ENCODE measurements around the gene OR2T3. TPM values are rescaled to one million over a fixed set of nuclear protein-coding genes. Genes with fewer than 3 reads are reported as not detected.
A peak's percentile ranks its signal among the peaks of the same experiment; 100 is the strongest.
"Not testable (repeated sequence)": the region's sequence is repeated elsewhere in the genome, so short reads cannot be mapped to it uniquely, and the experiment has no call there.

The OR2T3 gene
- total and polyA plus RNA-seq, 10 donors, result 0.63 to 0.77 TPM; not detected in 8

GRCh38 chr1:248444603-248445002 is 28.5 kb upstream of the OR2T3 start:
- WGBS, 5 donors, result 65 to 85% (median 75%) methylated on average over 4 of the region's 4 CpGs
- H3K27me3 ChIP-seq (replicated peaks in 1 of 7); intact Hi-C loops (cut with DNase I; ENCODE audit: low total_unique reads); H3K36me3 ChIP-seq; DNase-seq; H3K4me3 ChIP-seq; H3K9me3 ChIP-seq; H3K27ac ChIP-seq: not testable (repeated sequence)
- H3K4me1 ChIP-seq, result peaks cover 0 to 21% (median 0%) of the 10 kb centered on the region in 6 donors

GRCh38 chr1:248445399-248445798 is 27.8 kb upstream of the OR2T3 start, which contains the start of gene OR2T2:
Gene OR2T2 (plus strand): TSS chr1:248445637. CDS start chr1:248452798, 7,161 bp downstream.
- H3K27me3 ChIP-seq (replicated peaks in 1 of 7); DNase-seq; intact Hi-C loops (cut with DNase I; ENCODE audit: low total_unique reads); H3K9me3 ChIP-seq; H3K36me3 ChIP-seq; H3K27ac ChIP-seq; H3K4me3 ChIP-seq: not testable (repeated sequence)
- 60 to 67% methylated on average over 1 to 2 of the region's 2 CpGs; no CpG with 5 or more reads in 3 of the 5 donors for WGBS, 5 donors
- peaks cover 0 to 21% (median 0%) of the 10 kb centered on the region in 6 donors for H3K4me1 ChIP-seq

DNA sequence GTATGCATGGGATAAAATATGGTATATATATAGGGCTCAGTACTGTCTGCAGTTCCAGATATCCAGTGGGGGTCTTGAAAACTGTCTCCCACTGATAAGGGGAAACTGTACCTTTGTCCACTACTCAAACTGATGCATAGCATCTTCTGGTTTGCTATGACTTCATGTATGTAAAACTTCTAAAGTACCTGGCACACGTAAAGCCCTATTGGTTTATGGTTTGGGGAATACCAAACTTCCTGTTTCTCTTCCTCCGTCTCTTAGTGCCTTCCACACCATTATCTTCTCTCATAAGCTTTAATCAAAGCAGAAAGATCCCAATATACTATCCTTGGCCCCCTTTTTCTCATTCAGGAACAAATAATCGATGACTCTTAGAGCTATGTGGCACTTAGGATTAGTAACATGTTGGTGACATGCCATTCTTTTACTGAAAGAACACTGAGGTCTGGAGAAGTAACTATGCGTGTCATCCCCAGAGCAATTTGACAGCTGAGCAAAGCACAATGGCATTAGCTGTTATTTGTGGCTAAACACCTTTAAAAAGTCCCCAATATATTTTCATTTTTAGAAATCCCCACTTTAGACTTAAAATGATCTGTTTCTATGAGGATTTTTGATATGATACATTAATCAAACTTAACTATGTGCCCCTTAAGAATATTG is 24.6 kb upstream of the OR2T3 start:
- H3K4me3 ChIP-seq; intact Hi-C loops (cut with DNase I; ENCODE audit: low total_unique reads); H3K9me3 ChIP-seq; H3K36me3 ChIP-seq; H3K27me3 ChIP-seq (replicated peaks in 1 of 7); DNase-seq: not testable (repeated sequence)
- WGBS, 5 donors, result no CpG with 5 or more reads among the region's 4 CpGs
- peaks cover 0 to 21% (median 0%) of the 10 kb centered on the region in 6 donors for H3K4me1 ChIP-seq
- peak overlapping the region in 2 of 8 donors; percentile 34 to 65 for H3K27ac ChIP-seq

GRCh38 chr1:248449821-248450465 is 23.2 kb upstream of the OR2T3 start:
- H3K36me3 ChIP-seq; H3K9me3 ChIP-seq; H3K4me3 ChIP-seq; DNase-seq; H3K27me3 ChIP-seq (replicated peaks in 1 of 7); intact Hi-C loops (cut with DNase I; ENCODE audit: low total_unique reads): not testable (repeated sequence)
- peak overlapping the region in 1 of 8 donors; percentile 56 for H3K27ac ChIP-seq
- H3K4me1 ChIP-seq, result peaks cover 0 to 15% (median 0%) of the 10 kb centered on the region in 6 donors
- 74 to 85% (median 76%) methylated on average over 5 of the region's 6 CpGs for WGBS, 5 donors

GRCh38 chr1:248450466-248451145 is 22.5 kb upstream of the OR2T3 start:
- DNase-seq; H3K4me3 ChIP-seq; H3K9me3 ChIP-seq; H3K27me3 ChIP-seq (replicated peaks in 1 of 7); intact Hi-C loops (cut with DNase I; ENCODE audit: low total_unique reads); H3K36me3 ChIP-seq: not testable (repeated sequence)
- H3K4me1 ChIP-seq, result peaks cover 0 to 11% (median 0%) of the 10 kb centered on the region in 6 donors
- WGBS, 5 donors, result 42 to 55% (median 44%) methylated on average over 2 of the region's 5 CpGs
- H3K27ac ChIP-seq, result peak overlapping the region in 1 of 8 donors; percentile 50

- H3K4me3 ChIP-seq; H3K4me1 ChIP-seq; H3K27ac ChIP-seq; H3K9me3 ChIP-seq; H3K27me3 ChIP-seq (replicated peaks in 1 of 7); DNase-seq; intact Hi-C loops (cut with DNase I; ENCODE audit: low total_unique reads); H3K36me3 ChIP-seq: not testable (repeated sequence)
- WGBS, 5 donors, result 70 to 92% (median 85%) methylated on average over 5 to 7 of the region's 7 CpGs
Observed at GRCh38 chr1:248453619-248454018, 19.5 kb upstream of the OR2T3 start.

GRCh38 chr1:248455045-248455444 is 18.1 kb upstream of the OR2T3 start:
- H3K4me1 ChIP-seq; H3K9me3 ChIP-seq; H3K27me3 ChIP-seq (replicated peaks in 1 of 7); H3K4me3 ChIP-seq; DNase-seq; H3K27ac ChIP-seq; H3K36me3 ChIP-seq; intact Hi-C loops (cut with DNase I; ENCODE audit: low total_unique reads): not testable (repeated sequence)
- 70 to 100% (median 78%) methylated on average over 1 to 3 of the region's 4 CpGs for whole genome bisulfite sequencing, 5 donors

GRCh38 chr1:248456635-248457034 is 16.5 kb upstream of the OR2T3 start:
- H3K27me3 ChIP-seq (replicated peaks in 1 of 7); DNase-seq; H3K9me3 ChIP-seq; H3K4me3 ChIP-seq; H3K36me3 ChIP-seq; H3K27ac ChIP-seq; H3K4me1 ChIP-seq; intact Hi-C loops (cut with DNase I; ENCODE audit: low total_unique reads): not testable (repeated sequence)
- no CpG with 5 or more reads among the region's 2 CpGs for WGBS, 5 donors

GRCh38 chr1:248459117-248459516 is 14.0 kb upstream of the OR2T3 start:
- intact Hi-C loops (cut with DNase I; ENCODE audit: low total_unique reads); H3K4me3 ChIP-seq; H3K4me1 ChIP-seq; DNase-seq; H3K9me3 ChIP-seq; H3K27ac ChIP-seq; H3K27me3 ChIP-seq (replicated peaks in 1 of 7); H3K36me3 ChIP-seq: not testable (repeated sequence)
- 70 to 84% (median 75%) methylated on average over 7 of the region's 7 CpGs for WGBS, 5 donors

Data from spleen (tissue), 11 donors.